NCI-H69 (cell line): ENCODE measurements around the gene SLC44A2.

Experiments used
- DNase-seq: peaks from one replicate; lab custom pipeline; 2025; lab: John Stamatoyannopoulos, UW

The SLC44A2 gene

GRCh38 chr19:10615429-10616023 lies 9.8 kb upstream of the SLC44A2 start:
- DNase-seq: no peak

- no peak for DNase-seq
Observed at GRCh38 chr19:10617409-10618121, 7.8 kb upstream of the SLC44A2 start.

- DNase-seq: no peak
Observed at GRCh38 chr19:10618846-10619245, 6.5 kb upstream of the SLC44A2 start.

DNA sequence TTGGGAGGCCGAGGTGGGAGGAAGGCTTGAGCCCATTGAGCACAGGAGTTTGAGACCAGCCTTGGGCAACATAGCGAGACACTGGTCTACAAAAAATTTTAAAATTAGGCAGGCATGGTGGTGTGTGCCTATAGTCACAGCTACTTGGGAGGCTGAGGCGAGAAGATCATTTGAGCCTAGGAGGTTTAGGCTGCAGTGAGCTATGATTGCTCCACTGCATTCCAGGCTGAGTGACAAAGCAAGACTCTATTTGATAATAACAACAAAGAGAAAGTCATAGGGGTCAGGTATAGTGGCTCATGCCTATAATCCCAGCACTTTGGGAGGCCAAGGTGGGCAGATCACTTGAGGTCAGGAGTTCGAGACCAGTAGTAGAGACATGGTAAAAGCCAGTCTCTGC lies 4.6 kb upstream of the SLC44A2 start:
- DNase-seq: no peak

DNA sequence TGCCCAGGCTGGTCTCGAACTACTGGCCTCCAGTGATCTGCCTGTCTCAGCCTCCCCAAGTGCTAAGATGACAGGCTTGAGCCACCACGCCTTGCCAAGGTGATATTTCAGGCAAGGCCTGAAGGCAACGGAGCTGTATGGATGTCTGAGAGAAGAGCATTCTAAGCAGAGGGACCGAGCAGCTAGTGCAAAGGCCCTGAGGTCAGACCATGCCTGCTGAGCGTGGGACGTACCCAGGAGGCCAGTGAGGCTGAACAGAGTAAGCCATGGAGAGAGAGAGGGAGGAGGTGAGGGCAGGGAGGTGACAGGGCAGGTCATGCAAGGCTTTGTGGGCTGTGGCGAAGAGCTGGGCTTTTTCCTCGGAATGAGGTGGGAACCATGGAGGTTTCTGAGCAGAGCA lies 3.4 kb upstream of the SLC44A2 start:
- no peak for DNase-seq

GRCh38 chr19:10624585-10624984 lies 768 bp upstream of the SLC44A2 start:
- DNase-seq: no peak

GRCh38 chr19:10625762-10626138 lies 397 bp downstream of the SLC44A2 start:
- no peak for DNase-seq

GRCh38 chr19:10631874-10632273 lies 6.5 kb downstream of the SLC44A2 start:
- DNase-seq: no peak

GRCh38 chr19:10634430-10634829 lies 9.1 kb downstream of the SLC44A2 start:
- DNase-seq: no peak

- no peak for DNase-seq
Observed at GRCh38 chr19:10634963-10635362, 9.6 kb downstream of the SLC44A2 start.

- DNase-seq: no peak
Observed at GRCh38 chr19:10636304-10636972, 11.1 kb downstream of the SLC44A2 start.

DNA sequence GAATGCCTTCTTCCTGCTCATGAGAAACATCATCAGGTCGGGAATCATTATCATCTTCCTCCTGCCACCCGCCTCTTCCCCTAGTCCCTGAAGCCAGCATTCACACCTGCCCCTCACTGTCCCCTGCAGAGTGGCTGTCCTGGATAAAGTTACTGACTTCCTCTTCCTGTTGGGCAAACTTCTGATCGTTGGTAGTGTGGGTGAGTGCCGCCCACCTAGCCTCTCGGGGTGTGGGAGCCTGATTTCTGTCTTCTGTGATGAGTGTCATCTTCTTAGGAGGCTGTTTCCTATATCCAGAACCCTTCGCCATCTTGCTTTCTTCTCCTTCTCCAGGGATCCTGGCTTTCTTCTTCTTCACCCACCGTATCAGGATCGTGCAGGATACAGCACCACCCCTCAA lies 12.5 kb downstream of the SLC44A2 start:
- no peak for DNase-seq

DNA sequence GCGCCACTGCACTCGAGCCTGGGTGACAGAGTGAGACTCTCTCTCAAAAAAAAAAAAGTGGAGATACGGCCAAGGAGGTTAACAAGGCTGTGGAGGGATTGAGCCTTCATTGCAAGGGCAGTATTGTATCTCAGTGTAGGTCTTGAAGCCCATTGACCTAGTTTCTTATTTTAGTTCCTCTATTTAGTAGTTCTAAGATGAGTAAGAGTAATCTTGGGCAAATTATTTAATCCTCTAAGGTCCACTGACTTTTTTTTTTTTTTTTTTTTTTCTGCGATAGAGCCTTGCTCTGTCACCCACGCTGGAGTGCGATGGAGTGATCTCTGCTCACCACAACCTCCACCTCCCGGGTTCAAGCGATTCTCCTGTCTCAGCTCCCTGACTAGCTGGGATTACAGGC lies 14.5 kb downstream of the SLC44A2 start:
- DNase-seq: no peak

GRCh38 chr19:10640361-10640760 lies 15.0 kb downstream of the SLC44A2 start:
- no peak for DNase-seq

- DNase-seq: no peak
Observed at GRCh38 chr19:10641248-10641647, 15.9 kb downstream of the SLC44A2 start.

DNA sequence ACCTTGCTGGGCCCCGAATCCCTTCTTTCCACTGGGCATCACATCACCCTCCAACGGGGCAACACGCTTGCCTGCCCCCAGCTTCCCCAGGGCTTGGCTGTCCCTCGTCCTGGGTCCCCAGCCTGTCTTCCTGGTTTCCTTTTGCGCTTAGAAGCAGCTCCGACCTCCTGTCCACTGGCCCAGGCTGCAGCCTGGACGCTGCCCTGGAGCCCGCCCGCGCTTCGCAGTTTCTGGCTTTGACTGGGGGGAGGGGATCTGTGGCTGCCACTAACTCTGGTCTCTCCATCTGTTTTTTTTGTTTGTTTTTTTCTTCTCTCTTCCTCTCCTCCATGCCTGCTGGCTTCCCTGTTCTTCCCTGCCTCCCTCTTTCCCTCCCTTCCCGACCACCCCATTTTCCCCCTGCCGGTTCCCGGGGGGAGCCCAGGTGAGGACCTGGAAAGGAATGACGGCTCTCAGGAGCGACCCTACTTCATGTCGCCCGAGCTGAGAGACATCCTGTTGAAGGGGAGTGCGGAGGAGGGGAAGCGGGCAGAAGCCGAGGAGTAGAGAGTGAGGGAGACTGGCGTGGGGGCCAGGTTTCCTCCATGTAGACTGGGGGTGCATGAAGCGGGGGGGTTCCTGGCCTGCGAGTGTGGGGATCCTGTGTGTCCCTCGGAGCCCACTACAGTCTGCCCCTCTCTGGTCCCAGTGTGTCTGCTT lies 17.3 kb downstream of the SLC44A2 start:
- DNase-seq: no peak

- no peak for DNase-seq
Observed at GRCh38 chr19:10643172-10643967, 18.0 kb downstream of the SLC44A2 start.

DNA sequence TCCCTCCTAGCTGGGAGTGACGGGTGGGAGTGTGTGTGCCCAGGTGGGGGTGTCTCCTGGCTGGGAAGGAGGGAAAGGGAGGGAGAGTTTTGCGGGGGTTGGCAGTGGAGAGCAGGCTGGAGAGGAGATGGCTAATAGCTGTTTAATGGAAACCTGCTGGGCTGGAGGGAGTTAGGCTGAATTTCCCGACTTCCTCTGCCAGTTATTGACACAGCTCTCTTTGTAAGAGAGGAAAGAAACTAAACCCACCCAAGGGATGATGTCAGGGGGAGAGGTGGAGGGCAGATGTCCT lies 18.6 kb downstream of the SLC44A2 start:
- DNase-seq: peak; percentile 62

DNA sequence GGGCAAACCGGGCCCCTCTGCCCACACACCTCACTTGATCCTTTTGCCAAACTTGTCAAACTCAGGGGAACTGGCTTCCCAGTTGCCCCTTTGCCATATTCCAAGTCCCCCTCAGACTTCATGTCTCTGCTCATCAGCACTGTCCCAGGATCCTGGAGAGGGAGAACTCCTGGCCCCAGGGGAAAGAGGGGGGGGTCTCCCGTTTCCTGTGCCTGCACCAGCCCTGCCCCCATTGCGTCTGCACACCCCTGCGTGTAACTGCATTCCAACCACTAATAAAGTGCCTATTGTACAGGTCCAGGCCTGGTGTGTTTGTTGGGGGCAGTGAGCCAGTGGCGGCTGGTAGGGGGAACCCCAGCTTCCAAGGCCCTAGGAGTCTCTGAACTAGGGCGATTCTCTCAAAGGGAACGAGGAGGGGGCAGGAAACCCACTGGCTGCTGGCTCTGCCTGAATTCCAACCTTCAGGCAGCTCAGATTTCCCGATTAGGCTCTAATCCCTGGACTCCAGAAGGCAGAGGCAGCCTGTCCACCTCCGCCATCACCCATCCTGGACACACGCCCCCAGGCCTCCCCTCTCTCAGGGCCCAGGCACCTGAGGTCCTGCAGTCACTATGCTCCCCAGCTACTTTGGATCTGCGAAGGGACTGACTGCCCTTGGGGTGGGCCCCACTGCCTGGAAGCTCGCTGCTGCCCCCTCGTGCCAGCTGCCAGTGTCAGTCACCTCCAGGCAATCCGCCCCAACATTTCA lies 19.1 kb downstream of the SLC44A2 start:
- peak; percentile 85 for DNase-seq

DNA sequence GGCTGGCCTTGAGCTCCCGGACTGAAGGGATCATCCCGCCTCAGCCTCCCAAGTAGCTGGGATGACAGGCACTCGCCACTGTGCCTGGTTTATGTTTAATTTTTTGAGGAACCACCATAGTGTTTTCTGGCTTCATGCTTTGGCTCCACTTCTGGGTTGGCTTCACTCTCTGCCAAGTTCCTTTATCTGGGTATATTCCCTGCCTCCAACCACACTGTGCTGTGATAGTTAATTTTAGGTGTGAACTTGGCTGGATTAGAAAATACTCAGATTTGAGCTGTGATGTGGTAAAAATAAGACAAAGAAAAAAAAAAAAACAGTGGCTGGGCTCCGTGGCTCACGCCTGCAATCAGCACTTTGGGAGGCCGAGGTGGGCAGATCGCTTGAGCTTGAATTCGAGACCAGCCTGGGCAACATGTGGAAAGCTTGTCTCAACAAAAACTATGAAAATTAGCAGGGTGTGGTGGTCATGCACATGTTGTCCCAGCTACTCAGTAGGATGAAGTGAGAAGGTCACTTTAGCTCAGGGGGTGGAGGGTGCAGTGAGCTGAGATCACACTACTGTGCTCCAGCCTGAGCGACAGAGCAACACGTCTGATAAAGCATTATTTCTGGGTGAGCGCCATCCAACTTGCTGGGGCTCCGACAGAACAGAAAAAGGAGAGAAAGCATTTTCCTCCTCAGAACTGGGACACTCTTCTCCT lies 21.3 kb downstream of the SLC44A2 start:
- DNase-seq: no peak

- DNase-seq: no peak
Observed at GRCh38 chr19:10648360-10648759, 23.0 kb downstream of the SLC44A2 start.
